Panc1 (cell line): ENCODE data around the gene ANKRD55.

Experiments
- POLR2AphosphoS5 ChIP-seq: IDR thresholded peaks from 2 replicates; pipeline ENCODE4 v1.6.1; 2012; ENCODE audit warnings: mild to moderate bottlenecking, low read depth, low read length, moderate library complexity
- TCF7L2 ChIP-seq: IDR thresholded peaks from 2 replicates; pipeline ENCODE4 v1.6.1; 2011; ENCODE audit warnings: mild to moderate bottlenecking, low read depth, low read length, inconsistent platforms
- TF ChIP-seq, protein P1 (sequence below): fragments of 450-650 bp; IDR thresholded peaks from 2 replicates; pipeline ENCODE4 v1.5.1; 2017; ENCODE audit warnings: mild to moderate bottlenecking
- TF ChIP-seq, protein P2 (sequence below), 2 experiments: IDR thresholded peaks; 2 replicates each; pipeline ENCODE4 v1.6.1; 2011 to 2012; ENCODE audit warnings: low read depth in 2 of 2, control low read depth in 1 of 2, low read length in 1 of 2, mild to moderate bottlenecking in 1 of 2, moderate library complexity in 1 of 2; ENCODE audit not compliant: insufficient read depth in 1 of 2

DNA sequence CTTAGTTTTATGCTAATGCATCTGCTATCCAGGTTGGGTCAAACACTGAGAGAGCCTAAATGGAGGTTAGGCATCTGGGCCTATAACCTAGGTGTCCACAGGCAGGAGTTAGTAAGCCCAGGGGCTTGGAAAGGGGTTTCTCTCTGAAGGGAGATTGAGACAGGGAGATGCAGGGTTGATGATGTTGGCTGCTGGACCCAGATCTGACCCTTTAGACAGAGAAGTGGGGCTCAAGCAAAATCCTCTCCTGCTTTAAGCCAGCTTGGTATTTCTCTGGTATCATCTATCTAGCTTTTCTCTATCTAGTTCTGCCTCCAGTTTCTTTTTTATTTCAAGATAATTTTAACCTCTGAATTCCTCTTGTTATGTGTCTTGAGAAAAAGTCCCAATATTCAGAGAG lies 18.3 kb upstream of the ANKRD55 start:
- TF ChIP-seq, protein P1, sequence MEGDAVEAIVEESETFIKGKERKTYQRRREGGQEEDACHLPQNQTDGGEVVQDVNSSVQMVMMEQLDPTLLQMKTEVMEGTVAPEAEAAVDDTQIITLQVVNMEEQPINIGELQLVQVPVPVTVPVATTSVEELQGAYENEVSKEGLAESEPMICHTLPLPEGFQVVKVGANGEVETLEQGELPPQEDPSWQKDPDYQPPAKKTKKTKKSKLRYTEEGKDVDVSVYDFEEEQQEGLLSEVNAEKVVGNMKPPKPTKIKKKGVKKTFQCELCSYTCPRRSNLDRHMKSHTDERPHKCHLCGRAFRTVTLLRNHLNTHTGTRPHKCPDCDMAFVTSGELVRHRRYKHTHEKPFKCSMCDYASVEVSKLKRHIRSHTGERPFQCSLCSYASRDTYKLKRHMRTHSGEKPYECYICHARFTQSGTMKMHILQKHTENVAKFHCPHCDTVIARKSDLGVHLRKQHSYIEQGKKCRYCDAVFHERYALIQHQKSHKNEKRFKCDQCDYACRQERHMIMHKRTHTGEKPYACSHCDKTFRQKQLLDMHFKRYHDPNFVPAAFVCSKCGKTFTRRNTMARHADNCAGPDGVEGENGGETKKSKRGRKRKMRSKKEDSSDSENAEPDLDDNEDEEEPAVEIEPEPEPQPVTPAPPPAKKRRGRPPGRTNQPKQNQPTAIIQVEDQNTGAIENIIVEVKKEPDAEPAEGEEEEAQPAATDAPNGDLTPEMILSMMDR = no peak
- TF ChIP-seq, protein P2, sequence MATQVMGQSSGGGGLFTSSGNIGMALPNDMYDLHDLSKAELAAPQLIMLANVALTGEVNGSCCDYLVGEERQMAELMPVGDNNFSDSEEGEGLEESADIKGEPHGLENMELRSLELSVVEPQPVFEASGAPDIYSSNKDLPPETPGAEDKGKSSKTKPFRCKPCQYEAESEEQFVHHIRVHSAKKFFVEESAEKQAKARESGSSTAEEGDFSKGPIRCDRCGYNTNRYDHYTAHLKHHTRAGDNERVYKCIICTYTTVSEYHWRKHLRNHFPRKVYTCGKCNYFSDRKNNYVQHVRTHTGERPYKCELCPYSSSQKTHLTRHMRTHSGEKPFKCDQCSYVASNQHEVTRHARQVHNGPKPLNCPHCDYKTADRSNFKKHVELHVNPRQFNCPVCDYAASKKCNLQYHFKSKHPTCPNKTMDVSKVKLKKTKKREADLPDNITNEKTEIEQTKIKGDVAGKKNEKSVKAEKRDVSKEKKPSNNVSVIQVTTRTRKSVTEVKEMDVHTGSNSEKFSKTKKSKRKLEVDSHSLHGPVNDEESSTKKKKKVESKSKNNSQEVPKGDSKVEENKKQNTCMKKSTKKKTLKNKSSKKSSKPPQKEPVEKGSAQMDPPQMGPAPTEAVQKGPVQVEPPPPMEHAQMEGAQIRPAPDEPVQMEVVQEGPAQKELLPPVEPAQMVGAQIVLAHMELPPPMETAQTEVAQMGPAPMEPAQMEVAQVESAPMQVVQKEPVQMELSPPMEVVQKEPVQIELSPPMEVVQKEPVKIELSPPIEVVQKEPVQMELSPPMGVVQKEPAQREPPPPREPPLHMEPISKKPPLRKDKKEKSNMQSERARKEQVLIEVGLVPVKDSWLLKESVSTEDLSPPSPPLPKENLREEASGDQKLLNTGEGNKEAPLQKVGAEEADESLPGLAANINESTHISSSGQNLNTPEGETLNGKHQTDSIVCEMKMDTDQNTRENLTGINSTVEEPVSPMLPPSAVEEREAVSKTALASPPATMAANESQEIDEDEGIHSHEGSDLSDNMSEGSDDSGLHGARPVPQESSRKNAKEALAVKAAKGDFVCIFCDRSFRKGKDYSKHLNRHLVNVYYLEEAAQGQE (IDR thresholded peaks at IDR 0.05; ENCODE audit: insufficient read depth in 1 of 2, low read depth in 2 of 2, low read length in 1 of 2) = no peak
- TF ChIP-seq POLR2AphosphoS5 = no peak
- TF ChIP-seq TCF7L2 = no peak
